Mucosa of descending colon (tissue), 3 donors: ENCODE data around the gene PRPF40B. TPM values are rescaled to one million over a fixed set of nuclear protein-coding genes. Genes with fewer than 3 reads are reported as not detected.

Experiments used
- ATAC-seq: fragments of 200-7000 bp; cut with Tn5 transposase; one replicate; pipeline ENCODE4 v1.9.1; 2020; ENCODE audit warnings: mild to moderate bottlenecking, moderate library complexity
- DNase-seq, 3 donors: peaks; one replicate each; pipeline ENCODE4 v3.0.0-alpha.2; 2020
- H3K36me3 ChIP-seq: fragments of 200-600 bp; one replicate; pipeline ENCODE4 v1.8.0; 2021; ENCODE audit warnings: low read depth, mild to moderate bottlenecking
- H3K4me1 ChIP-seq: fragments of 200-600 bp; one replicate; pipeline ENCODE4 v1.8.0; 2021; ENCODE audit warnings: low read depth, mild to moderate bottlenecking
- H3K4me3 ChIP-seq: fragments of 200-600 bp; one replicate; pipeline ENCODE4 v1.8.0; 2021; ENCODE audit warnings: mild to moderate bottlenecking
- H3K9me3 ChIP-seq: fragments of 200-600 bp; one replicate; pipeline ENCODE4 v1.8.0; 2021; ENCODE audit warnings: mild to moderate bottlenecking
- CTCF ChIP-seq: fragments of 200-600 bp; IDR thresholded peaks from one replicate; pipeline ENCODE4 v1.8.0; 2022; ENCODE audit warnings: antibody characterized with exemption, mild to moderate bottlenecking
- intact Hi-C, 2 donors: fragments of 100-400 bp; cut with DNase I in 1 of 2; cut with micrococcal nuclease in 1 of 2; formaldehyde crosslinking; loops; one replicate each; pipeline versions ENCODE4 v1.11.0 to v1.11.1; 2022; cut with DNase I, micrococcal nuclease
- total RNA-seq, 3 donors: library from RNA; stranded (reverse); fragmentation: NEBNext Ultra II Directional in 2 of 3; extraction: Animal tissue kit (Norgen Biotek cat#: 25700) in 2 of 3; gene quantifications; one replicate each; pipeline versions ENCODE4 v1.2.1 to v1.2.4, GENCODE V29; 2021 to 2023
- donor health status: DM: no; HTN: no; CAD: no; lungs with moderate emphysema.
- donor health status: DM: no; HTN: no; CAD: no.
- donor health status: DM: no; HTN: yes; CAD: no.

The PRPF40B gene
- total RNA-seq, 3 donors from 2014 or later = 11.5 to 27.2 (median 12.7) TPM

DNA sequence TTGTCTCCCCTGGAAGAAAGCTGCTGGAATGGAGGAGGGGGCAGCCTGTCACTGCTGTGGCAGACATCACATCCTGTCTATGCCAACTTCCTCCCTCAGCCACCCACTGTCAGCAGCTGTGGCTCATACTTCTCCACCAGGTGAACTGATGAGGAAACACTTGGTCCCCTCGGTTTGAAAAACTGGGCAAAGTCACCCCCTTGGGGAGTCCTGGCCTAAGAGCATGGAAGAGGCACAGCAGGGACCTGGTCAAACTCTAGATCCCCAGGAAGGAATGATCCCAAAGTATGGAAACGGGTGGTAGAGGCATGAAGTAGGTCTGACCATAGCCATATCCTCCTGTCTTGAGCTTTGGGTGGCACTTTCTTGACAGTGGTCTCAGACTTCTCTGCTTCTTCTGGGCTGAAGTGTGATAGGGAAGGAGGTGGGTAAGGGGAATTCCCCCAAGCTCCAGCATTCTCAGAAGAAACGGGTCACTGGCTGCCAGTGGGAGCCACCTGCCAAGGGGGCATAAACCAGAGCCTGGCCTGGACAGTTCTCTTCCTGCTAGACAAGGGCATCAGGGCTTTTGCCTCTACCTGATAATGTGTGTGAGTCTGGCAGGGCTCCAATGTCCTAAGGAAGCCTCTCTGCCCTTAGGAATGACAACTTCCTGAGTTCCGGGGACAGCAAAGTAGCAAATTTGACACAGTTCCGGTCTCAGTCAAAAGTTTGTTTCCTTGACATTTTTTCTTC is 47.8 kb downstream of the PRPF40B start:
- H3K4me1 ChIP-seq = peaks cover 27% of the 10 kb centered on the region
- no peaks in the 10 kb centered on the region for H3K9me3 ChIP-seq
- H3K4me3 ChIP-seq = no peak overlapping the region
- DNase-seq (peak in 1 of 3 donors; percentile 28), ATAC-seq (peak; percentile 56)
- intact Hi-C loops = no loop called here
- TF ChIP-seq CTCF = no peak
- H3K36me3 ChIP-seq = no peaks in the 10 kb centered on the region

GRCh38 chr12:49672301-49673217 is 49.2 kb downstream of the PRPF40B start:
- H3K36me3 ChIP-seq = no peaks in the 10 kb centered on the region
- ATAC-seq = no peak
- no peak for DNase-seq

GRCh38 chr12:49673446-49674317 is 50.3 kb downstream of the PRPF40B start:
- DNase-seq (peak; percentile 85 to 88 (median 85)), ATAC-seq (peak; percentile 94)
- intact Hi-C loops = no loop called here
- Histone ChIP-seq H3K4me3 (no peak overlapping the region), H3K4me1 (peaks cover 27% of the 10 kb centered on the region), H3K36me3 (no peaks in the 10 kb centered on the region), H3K9me3 (no peaks in the 10 kb centered on the region)
- TF ChIP-seq CTCF = no peak

More at GRCh38 chr12:49672301-49673217, 49.2 kb downstream of the PRPF40B start:
- no peak for TF ChIP-seq CTCF
- Histone ChIP-seq H3K4me1 (peaks cover 27% of the 10 kb centered on the region), H3K4me3 (no peak overlapping the region), H3K9me3 (no peaks in the 10 kb centered on the region)
- intact Hi-C loops = no loop called here

DNA sequence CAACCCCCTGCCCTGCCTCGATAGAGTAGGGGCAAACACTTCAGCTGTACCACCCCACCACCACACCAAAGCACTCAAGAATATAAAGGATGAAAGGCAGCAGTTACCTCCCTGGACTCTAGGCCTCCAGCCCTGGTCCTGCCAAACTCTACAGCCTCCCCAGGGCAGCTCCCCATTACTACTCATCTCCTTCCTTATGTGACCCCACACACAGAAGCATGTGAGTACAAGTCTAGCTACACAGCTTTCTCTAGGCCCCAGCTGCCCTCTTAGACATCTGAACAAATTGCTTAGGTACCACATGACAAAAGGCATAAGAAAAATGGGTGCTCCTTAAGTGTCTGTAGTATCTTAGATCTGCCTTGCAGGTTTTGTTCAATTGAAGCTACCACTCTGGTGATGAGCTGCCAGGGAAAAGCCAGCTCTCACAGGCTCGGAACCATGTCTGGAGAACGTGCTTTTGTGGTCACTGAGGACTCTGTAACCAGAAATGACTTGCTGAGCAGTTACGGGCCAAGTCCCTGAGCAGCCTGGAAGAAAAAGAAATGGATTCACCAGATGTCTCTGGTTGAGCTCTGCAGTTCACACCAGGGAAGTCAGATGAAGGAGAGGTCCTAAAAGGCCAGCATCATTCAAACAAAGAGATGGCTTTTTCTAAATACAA is 51.1 kb downstream of the PRPF40B start:
- Histone ChIP-seq H3K36me3 (no peaks in the 10 kb centered on the region), H3K4me1 (peaks cover 27% of the 10 kb centered on the region), H3K4me3 (no peak overlapping the region), H3K9me3 (no peaks in the 10 kb centered on the region)
- DNase-seq = no peak
- no peak for ATAC-seq
- intact Hi-C loops = no loop called here
- no peak for TF ChIP-seq CTCF

DNA sequence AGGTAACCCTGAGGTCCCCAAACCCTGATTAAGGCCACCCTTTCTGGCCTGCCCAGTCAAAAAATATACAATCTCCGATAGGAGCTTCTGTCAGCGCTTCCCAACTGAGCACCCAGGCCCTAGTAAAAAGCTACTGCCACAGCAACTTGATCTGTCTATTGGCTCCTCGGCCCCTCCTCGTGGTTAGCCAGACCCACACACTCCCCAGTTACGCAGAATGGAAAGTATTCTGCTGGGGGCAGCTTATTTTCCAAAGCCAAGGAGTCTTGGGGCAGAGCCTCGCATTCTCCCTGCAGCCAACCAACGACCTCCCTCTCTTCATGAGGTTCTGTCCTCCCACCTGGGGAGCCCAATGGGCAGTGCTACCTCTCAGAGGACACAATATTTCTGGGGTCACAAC is 51.8 kb downstream of the PRPF40B start:
- DNase-seq = no peak
- Histone ChIP-seq H3K9me3 (no peaks in the 10 kb centered on the region), H3K36me3 (no peaks in the 10 kb centered on the region), H3K4me3 (no peak overlapping the region), H3K4me1 (peaks cover 27% of the 10 kb centered on the region)
- intact Hi-C loops = no loop called here
- TF ChIP-seq CTCF = no peak
- no peak for ATAC-seq
